ENCODE results near the gene RNF157.
A peak's percentile ranks its signal among the peaks of the same experiment; 100 is the strongest.

DNA sequence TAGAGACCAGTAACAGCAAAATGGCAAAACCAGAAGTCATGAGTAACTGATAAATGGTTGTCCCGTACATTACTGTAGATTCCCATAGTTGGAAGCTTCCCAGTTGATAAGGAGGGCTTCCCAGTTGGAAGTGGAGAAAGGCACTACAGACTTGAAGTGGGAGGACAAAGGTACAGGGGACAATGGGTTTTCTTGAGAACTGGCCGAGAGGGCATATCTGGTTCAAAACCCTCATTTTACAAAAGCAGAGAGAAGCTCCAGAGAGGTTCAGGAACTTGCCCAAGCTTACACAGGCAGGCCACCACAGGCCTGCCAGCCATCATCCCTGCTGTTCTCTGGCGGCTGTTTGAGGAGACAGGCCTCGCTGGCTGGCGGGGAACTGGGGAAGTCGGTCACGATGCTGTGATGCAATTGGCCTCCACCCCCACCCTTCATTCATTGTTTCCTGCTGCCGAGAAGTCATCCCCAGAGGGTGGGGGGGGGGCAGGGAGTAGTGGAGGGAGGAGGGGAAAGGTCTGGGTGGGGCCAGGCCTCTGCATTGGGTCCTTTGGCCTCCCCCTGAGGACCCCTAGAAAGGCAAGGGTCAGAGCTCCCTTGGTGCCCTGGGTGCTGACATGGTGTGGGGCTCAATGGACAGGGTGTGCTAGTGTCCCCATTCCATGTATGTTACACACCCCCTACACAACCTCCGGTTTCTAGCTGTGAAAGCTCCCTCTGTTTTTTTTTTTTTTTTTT lies 27.9 kb upstream of the RNF157 start:
- TF ChIP-seq, protein P1, sequence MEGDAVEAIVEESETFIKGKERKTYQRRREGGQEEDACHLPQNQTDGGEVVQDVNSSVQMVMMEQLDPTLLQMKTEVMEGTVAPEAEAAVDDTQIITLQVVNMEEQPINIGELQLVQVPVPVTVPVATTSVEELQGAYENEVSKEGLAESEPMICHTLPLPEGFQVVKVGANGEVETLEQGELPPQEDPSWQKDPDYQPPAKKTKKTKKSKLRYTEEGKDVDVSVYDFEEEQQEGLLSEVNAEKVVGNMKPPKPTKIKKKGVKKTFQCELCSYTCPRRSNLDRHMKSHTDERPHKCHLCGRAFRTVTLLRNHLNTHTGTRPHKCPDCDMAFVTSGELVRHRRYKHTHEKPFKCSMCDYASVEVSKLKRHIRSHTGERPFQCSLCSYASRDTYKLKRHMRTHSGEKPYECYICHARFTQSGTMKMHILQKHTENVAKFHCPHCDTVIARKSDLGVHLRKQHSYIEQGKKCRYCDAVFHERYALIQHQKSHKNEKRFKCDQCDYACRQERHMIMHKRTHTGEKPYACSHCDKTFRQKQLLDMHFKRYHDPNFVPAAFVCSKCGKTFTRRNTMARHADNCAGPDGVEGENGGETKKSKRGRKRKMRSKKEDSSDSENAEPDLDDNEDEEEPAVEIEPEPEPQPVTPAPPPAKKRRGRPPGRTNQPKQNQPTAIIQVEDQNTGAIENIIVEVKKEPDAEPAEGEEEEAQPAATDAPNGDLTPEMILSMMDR (IDR thresholded peaks at IDR 0.05), result no peak
- TF ChIP-seq POLR2AphosphoS5 (IDR thresholded peaks at IDR 0.05) (peak in 1 of 3 donors; percentile 84), EP300 (IDR thresholded peaks at IDR 0.05) (no peak), POLR2A (IDR thresholded peaks at IDR 0.05) (no peak)
